Measurements from ENCODE around the gene RPL21.

RPL21 gene

DNA sequence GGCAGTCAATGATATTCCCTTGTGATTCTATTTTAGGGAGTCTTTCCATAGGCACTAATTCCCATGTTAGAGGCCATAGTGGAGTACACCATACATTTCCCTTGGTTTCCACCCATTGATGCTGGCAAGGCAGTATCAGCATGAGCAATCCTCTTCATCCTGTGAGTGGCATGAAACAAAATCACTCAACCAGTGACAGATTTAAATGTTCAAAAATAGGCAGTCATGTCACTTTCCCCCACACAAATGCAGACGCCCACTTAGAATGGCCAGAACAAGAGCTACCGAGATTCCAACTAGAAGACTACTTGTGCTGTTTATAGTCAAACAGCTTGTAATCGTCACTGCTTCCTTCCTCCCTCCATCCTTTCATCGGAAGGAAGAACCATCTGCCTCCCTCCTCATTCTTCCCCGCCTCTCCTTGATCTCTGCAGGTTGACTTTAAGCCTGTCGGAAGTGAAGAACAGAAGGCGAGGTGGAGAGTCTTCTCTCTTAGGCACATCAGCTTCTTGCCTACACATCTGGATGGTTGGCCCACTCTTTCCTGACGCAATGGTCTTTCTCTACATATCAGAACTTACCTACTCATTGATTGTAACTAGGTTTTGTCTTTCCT is 41.8 kb downstream of the RPL21 start:
- no peaks in the 10 kb centered on the region for H3K4me1 ChIP-seq (ENCODE audit: insufficient read depth, poor library complexity, severe bottlenecking)
- H3K36me3 ChIP-seq (ENCODE audit: low read depth): no peaks in the 10 kb centered on the region
- H3K4me3 ChIP-seq (ENCODE audit: severe bottlenecking): no peak overlapping the region
- TF ChIP-seq, protein P1, sequence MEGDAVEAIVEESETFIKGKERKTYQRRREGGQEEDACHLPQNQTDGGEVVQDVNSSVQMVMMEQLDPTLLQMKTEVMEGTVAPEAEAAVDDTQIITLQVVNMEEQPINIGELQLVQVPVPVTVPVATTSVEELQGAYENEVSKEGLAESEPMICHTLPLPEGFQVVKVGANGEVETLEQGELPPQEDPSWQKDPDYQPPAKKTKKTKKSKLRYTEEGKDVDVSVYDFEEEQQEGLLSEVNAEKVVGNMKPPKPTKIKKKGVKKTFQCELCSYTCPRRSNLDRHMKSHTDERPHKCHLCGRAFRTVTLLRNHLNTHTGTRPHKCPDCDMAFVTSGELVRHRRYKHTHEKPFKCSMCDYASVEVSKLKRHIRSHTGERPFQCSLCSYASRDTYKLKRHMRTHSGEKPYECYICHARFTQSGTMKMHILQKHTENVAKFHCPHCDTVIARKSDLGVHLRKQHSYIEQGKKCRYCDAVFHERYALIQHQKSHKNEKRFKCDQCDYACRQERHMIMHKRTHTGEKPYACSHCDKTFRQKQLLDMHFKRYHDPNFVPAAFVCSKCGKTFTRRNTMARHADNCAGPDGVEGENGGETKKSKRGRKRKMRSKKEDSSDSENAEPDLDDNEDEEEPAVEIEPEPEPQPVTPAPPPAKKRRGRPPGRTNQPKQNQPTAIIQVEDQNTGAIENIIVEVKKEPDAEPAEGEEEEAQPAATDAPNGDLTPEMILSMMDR (IDR thresholded peaks at IDR 0.05; ENCODE audit: poor library complexity, severe bottlenecking): no peak
- H3K27me3 ChIP-seq (ENCODE audit: insufficient read depth, poor library complexity, severe bottlenecking): no peaks in the 10 kb centered on the region
- H3K9me3 ChIP-seq (ENCODE audit: severe bottlenecking): no peaks in the 10 kb centered on the region
- H3K27ac ChIP-seq (ENCODE audit: poor library complexity, severe bottlenecking): no peak overlapping the region
- no peak for ATAC-seq (ENCODE audit: low read depth)
- no peak for DNase-seq (ENCODE audit: low spot score)

DNA sequence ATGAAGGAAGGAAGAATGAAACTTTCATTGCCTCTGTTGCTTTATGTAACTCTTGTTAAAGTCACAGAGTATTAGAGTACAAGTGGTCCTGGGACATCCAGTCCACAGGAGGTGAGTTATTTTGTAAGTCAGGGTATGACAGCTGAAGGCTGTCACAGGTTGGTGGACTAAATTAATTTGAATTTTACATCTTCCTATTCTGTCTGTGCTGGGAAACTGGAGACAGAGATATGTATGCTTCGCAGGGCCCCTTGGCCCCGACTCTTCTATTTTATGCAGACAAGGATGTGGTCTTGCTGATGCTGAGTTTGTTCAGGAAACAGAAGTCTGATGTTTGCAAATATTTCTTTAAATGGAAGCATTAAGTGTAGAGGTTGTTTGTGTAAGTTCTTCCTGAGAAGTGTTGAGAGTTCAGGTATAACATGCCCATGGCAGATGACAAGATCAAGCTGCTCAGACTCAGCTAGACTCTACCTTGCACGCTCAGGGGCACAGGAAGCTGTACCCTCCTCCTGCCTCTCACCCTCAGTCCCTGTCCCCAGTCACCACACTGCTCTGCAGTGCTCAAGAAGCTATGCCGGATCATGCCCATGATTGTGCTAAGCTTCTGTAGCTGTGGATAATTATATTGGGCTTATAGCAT is 42.6 kb downstream of the RPL21 start:
- no peak for DNase-seq (ENCODE audit: low spot score)

DNA sequence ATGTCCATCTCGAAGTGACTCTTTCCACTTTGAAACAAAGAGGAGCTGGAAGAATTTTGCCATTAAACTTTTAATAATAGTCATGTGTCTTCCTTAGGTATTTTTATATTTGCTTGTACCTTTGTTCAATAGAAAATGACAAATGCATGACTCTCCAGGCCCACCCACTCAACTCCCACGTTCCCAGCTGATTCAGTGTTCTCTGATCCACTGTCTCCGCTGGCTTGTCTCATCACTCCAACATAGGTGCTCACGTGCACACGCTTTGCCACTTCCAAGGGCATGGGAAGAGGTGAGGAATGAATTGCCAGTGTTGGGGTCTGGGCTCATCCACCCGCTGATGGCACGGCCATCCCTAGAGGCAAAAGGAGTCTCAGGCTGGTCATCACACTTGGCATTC is 43.7 kb downstream of the RPL21 start:
- ATAC-seq (ENCODE audit: low read depth) (no peak), DNase-seq (ENCODE audit: low spot score) (no peak)
- no peaks in the 10 kb centered on the region for H3K4me1 ChIP-seq (ENCODE audit: insufficient read depth, poor library complexity, severe bottlenecking)
- TF ChIP-seq, protein P1 (IDR thresholded peaks at IDR 0.05; ENCODE audit: poor library complexity, severe bottlenecking): no peak
- H3K36me3 ChIP-seq (ENCODE audit: low read depth): no peaks in the 10 kb centered on the region
- H3K27ac ChIP-seq (ENCODE audit: poor library complexity, severe bottlenecking): no peak overlapping the region
- no peak overlapping the region for H3K4me3 ChIP-seq (ENCODE audit: severe bottlenecking)
- H3K27me3 ChIP-seq (ENCODE audit: insufficient read depth, poor library complexity, severe bottlenecking): no peaks in the 10 kb centered on the region
- no peaks in the 10 kb centered on the region for H3K9me3 ChIP-seq (ENCODE audit: severe bottlenecking)

More for the DNA sequence above, 42.6 kb downstream of the RPL21 start:
- no peak for ATAC-seq (ENCODE audit: low read depth)
- H3K27me3 ChIP-seq (ENCODE audit: insufficient read depth, poor library complexity, severe bottlenecking): no peaks in the 10 kb centered on the region
- TF ChIP-seq, protein P1 (IDR thresholded peaks at IDR 0.05; ENCODE audit: poor library complexity, severe bottlenecking): no peak
- no peaks in the 10 kb centered on the region for H3K4me1 ChIP-seq (ENCODE audit: insufficient read depth, poor library complexity, severe bottlenecking)
- H3K9me3 ChIP-seq (ENCODE audit: severe bottlenecking): no peaks in the 10 kb centered on the region
- H3K36me3 ChIP-seq (ENCODE audit: low read depth): no peaks in the 10 kb centered on the region
- H3K4me3 ChIP-seq (ENCODE audit: severe bottlenecking): no peak overlapping the region
- no peak overlapping the region for H3K27ac ChIP-seq (ENCODE audit: poor library complexity, severe bottlenecking)

GRCh38 chr13:27295660-27296059 is 44.3 kb downstream of the RPL21 start:
- no peaks in the 10 kb centered on the region for H3K36me3 ChIP-seq (ENCODE audit: low read depth)
- no peak overlapping the region for H3K27ac ChIP-seq (ENCODE audit: poor library complexity, severe bottlenecking)
- TF ChIP-seq, protein P1 (IDR thresholded peaks at IDR 0.05; ENCODE audit: poor library complexity, severe bottlenecking): no peak
- H3K4me1 ChIP-seq (ENCODE audit: insufficient read depth, poor library complexity, severe bottlenecking): no peaks in the 10 kb centered on the region
- H3K4me3 ChIP-seq (ENCODE audit: severe bottlenecking): no peak overlapping the region
- H3K27me3 ChIP-seq (ENCODE audit: insufficient read depth, poor library complexity, severe bottlenecking): no peaks in the 10 kb centered on the region
- H3K9me3 ChIP-seq (ENCODE audit: severe bottlenecking): no peaks in the 10 kb centered on the region
- ATAC-seq (ENCODE audit: low read depth): no peak
- DNase-seq (ENCODE audit: low spot score): no peak

DNA sequence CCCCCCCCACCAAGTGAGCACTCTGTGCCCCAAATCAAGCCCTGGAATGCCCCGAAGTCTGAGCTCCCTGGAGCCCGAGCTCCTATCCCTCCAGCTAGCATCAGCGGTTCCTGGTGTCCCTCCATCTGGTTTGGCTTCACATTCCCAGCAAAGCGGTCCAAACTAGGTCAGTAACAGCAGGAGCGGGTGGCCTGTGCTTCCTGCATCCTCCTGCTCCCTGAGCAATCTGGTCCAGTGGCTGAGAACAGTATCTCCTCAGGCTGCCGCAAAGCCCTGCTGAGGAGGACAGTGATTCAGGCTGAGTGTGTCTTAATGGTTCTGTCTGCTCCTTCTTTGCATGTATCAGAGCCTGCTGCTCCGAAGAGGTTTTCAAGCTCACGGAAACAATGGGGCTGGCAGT is 45.1 kb downstream of the RPL21 start:
- Histone ChIP-seq H3K27ac (ENCODE audit: poor library complexity, severe bottlenecking) (no peak overlapping the region), H3K9me3 (ENCODE audit: severe bottlenecking) (no peaks in the 10 kb centered on the region), H3K27me3 (ENCODE audit: insufficient read depth, poor library complexity, severe bottlenecking) (no peaks in the 10 kb centered on the region), H3K4me1 (ENCODE audit: insufficient read depth, poor library complexity, severe bottlenecking) (no peaks in the 10 kb centered on the region), H3K4me3 (ENCODE audit: severe bottlenecking) (no peak overlapping the region), H3K36me3 (ENCODE audit: low read depth) (no peaks in the 10 kb centered on the region)
- DNase-seq (ENCODE audit: low spot score) (no peak), ATAC-seq (ENCODE audit: low read depth) (no peak)
- TF ChIP-seq, protein P1 (IDR thresholded peaks at IDR 0.05; ENCODE audit: poor library complexity, severe bottlenecking): no peak
